Heart left ventricle (tissue), 16 donors: ENCODE measurements around the gene C11orf16. TPM values are rescaled to one million over a fixed set of nuclear protein-coding genes. Genes with fewer than 3 reads are reported as not detected.

Experiments used
- ATAC-seq, 4 donors: fragments of 200-7000 bp; cut with Tn5 transposase; one replicate each; pipeline ENCODE4 v1.9.1; 2020 to 2022; ENCODE audit warnings: moderate library complexity in 4 of 4, mild to moderate bottlenecking in 3 of 4, moderate number of reproducible peaks in 1 of 4
- DNase-seq, 5 donors: peaks; one replicate each; pipeline ENCODE4 v3.0.0-alpha.2; 2020
- H3K27ac ChIP-seq, 12 donors: fragments of 200-600 bp; sonication (generic) in 4 of 12; one replicate each; pipeline versions ENCODE4 v1.5.0 to v1.8.0; 2016 to 2022; ENCODE audit warnings: mild to moderate bottlenecking in 2 of 12
- H3K27me3 ChIP-seq, 9 donors: fragments of 200-600 bp; sonication (generic) in 2 of 9; one replicate each; pipeline versions ENCODE4 v1.5.1 to v1.8.0; 2016 to 2022; ENCODE audit warnings: mild to moderate bottlenecking in 3 of 9
- H3K36me3 ChIP-seq, 9 donors: fragments of 200-600 bp; sonication (generic) in 2 of 9; one replicate each; pipeline versions ENCODE4 v1.5.0 to v1.8.0; 2018 to 2022; ENCODE audit warnings: mild to moderate bottlenecking in 2 of 9
- H3K4me1 ChIP-seq, 12 donors: fragments of 200-600 bp; sonication (generic) in 4 of 12; one replicate each; pipeline versions ENCODE4 v1.5.0 to v1.8.0; 2016 to 2022; ENCODE audit warnings: mild to moderate bottlenecking in 3 of 12
- H3K4me3 ChIP-seq, 12 donors: fragments of 200-600 bp; sonication (generic) in 4 of 12; one replicate each; pipeline versions ENCODE4 v1.5.0 to v1.8.0; 2017 to 2022; ENCODE audit warnings: mild to moderate bottlenecking in 9 of 12, moderate library complexity in 4 of 12
- H3K9me3 ChIP-seq, 12 donors: fragments of 200-600 bp; sonication (generic) in 4 of 12; one replicate each; pipeline versions ENCODE4 v1.5.0 to v1.8.0; 2016 to 2022; ENCODE audit warnings: mild to moderate bottlenecking in 1 of 12
- CTCF ChIP-seq, 12 donors: fragments of 200-600 bp; sonication (generic) in 4 of 12; IDR thresholded peaks; one replicate each; pipeline versions ENCODE4 v1.5.0 to v1.8.0; 2018 to 2022; ENCODE audit warnings: antibody characterized with exemption in 12 of 12, mild to moderate bottlenecking in 5 of 12
- POLR2A ChIP-seq, 2 donors: fragments of 450-650 bp; IDR thresholded peaks; one replicate each; pipeline ENCODE4 v1.6.1; 2017; ENCODE audit warnings: antibody characterized with exemption in 2 of 2, mild to moderate bottlenecking in 2 of 2, moderate library complexity in 2 of 2
- WGBS, 4 donors: extraction: QIAGEN DNeasy Blood & Tissue Kit in 2 of 4; methylation state at CpG; one replicate each; pipeline versions ENCODE4 v1.1.5 to v1.1.7; 2013 to 2018; 5-methylcytosine and 5-hydroxymethylcytosine counted together
- intact Hi-C, 10 donors: fragments of 100-400 bp; cut with DNase I; formaldehyde crosslinking; loops; one replicate each; pipeline versions ENCODE4 v1.11.1 to v1.14.2; 2022
- polyA plus RNA-seq, 2 donors: library from polyadenylated mRNA; stranded (reverse); fragments of 200-250 nt; gene quantifications; one replicate each; pipeline ENCODE4 v1.2.3, GENCODE V29; 2013
- total RNA-seq, 9 donors: library from RNA; depleted of rRNA in 2 of 9; stranded (reverse); fragments of >200 nt in 2 of 9; fragmentation: NEBNext Ultra II Directional in 3 of 9; extraction: Animal tissue kit (Norgen Biotek cat#: 25700) in 3 of 9; gene quantifications; one replicate each; pipeline versions ENCODE4 v1.1.0 to v1.2.4, GENCODE V29; 2016 to 2023
- donor health status: ischemic (EF 13 %, LVEDD 7.1; RV severe dilation, severe dysfunction).
- donor health status: healthy with polysubstance abuse.
- donor health status: DM: no; HTN: yes; CAD: no.
- donor health status: DM: no; HTN: no; CAD: no.
- donor health status: ischemic (EF 25% LVEDD 6.9; RV normal size, moderate dysfunction).
- donor health status: ischemic (EF 25% LVEDD 5.7; RV mildly dilated, moderate dysfunction).
- donor health status: healthy.
- donor health status: DM: yes; HTN: yes; CAD: no.
- donor health status: ischemic (EF 35%, LVEDD 5.7; RV mildly dilated, moderate dysfunction).
- donor health status: nonischemic (EF 11% LVEDD 7.7; RV severe dilation, severe dysfunction).
- donor health status: DM: yes; HTN: yes; CAD: no.
- donor health status: PGD.
- donor health status: ischemic (EF 29% LVEDD 5.4; RV normal size, mild dysfunction).
- donor health status: nonischemic (EF 23%, LVEDD 6.1; RV moderate dilation, normal function).

The C11orf16 gene
- total and polyA plus RNA-seq, 11 donors: not detected

GRCh38 chr11:8926236-8926635 lies 6.5 kb downstream of the C11orf16 start:
- intact Hi-C loops: no loop called here
- Histone ChIP-seq H3K36me3 (peaks cover 0 to 26% (median 22%) of the 10 kb centered on the region in 9 donors), H3K4me3 (no peak overlapping the region), H3K9me3 (no peaks in the 10 kb centered on the region), H3K4me1 (no peaks in the 10 kb centered on the region), H3K27ac (no peak overlapping the region), H3K27me3 (no peaks in the 10 kb centered on the region)
- TF ChIP-seq POLR2A (IDR thresholded peaks at IDR 0.05) (no peak), CTCF (IDR thresholded peaks at IDR 0.05) (no peak)
- ATAC-seq (no peak), DNase-seq (no peak)
- 84 to 98% (median 96%) methylated on average over 5 of the region's 5 CpGs for WGBS, 4 donors

GRCh38 chr11:8925711-8926110 lies 7.0 kb downstream of the C11orf16 start:
- Histone ChIP-seq H3K27me3 (no peaks in the 10 kb centered on the region), H3K36me3 (peaks cover 0 to 31% (median 28%) of the 10 kb centered on the region in 9 donors), H3K27ac (no peak overlapping the region), H3K4me3 (no peak overlapping the region), H3K9me3 (no peaks in the 10 kb centered on the region), H3K4me1 (no peaks in the 10 kb centered on the region)
- no peak for TF ChIP-seq POLR2A (IDR thresholded peaks at IDR 0.05)
- no peak for TF ChIP-seq CTCF (IDR thresholded peaks at IDR 0.05)
- 95 to 99% (median 96%) methylated on average over 4 to 5 of the region's 5 CpGs for WGBS, 4 donors
- intact Hi-C loops: no loop called here
- no peak for ATAC-seq
- DNase-seq: no peak

GRCh38 chr11:8922691-8923090 lies 10.1 kb downstream of the C11orf16 start:
- H3K36me3 ChIP-seq: peaks cover 0 to 61% (median 57%) of the 10 kb centered on the region in 9 donors

More at GRCh38 chr11:8922691-8923090, 10.1 kb downstream of the C11orf16 start:
- no peak overlapping the region for H3K4me3 ChIP-seq
- no peaks in the 10 kb centered on the region for H3K9me3 ChIP-seq
- 82 to 86% (median 83%) methylated on average over 5 of the region's 5 CpGs for WGBS, 4 donors
- intact Hi-C loops: no loop called here
- no peak overlapping the region for H3K27ac ChIP-seq
- H3K4me1 ChIP-seq: peaks cover 0 to 4% (median 0%) of the 10 kb centered on the region in 12 donors
- H3K27me3 ChIP-seq: no peaks in the 10 kb centered on the region
- no peak for DNase-seq
- ATAC-seq: no peak
- no peak for TF ChIP-seq POLR2A (IDR thresholded peaks at IDR 0.05)
- no peak for TF ChIP-seq CTCF (IDR thresholded peaks at IDR 0.05)
